ENCODE results near the gene CSGALNACT2. TPM values are rescaled to one million over a fixed set of nuclear protein-coding genes. Genes with fewer than 3 reads are reported as not detected.

CSGALNACT2 gene
- total and polyA plus RNA-seq, 2 experiments from 2014 or later: 17.4 to 27.8 TPM

DNA sequence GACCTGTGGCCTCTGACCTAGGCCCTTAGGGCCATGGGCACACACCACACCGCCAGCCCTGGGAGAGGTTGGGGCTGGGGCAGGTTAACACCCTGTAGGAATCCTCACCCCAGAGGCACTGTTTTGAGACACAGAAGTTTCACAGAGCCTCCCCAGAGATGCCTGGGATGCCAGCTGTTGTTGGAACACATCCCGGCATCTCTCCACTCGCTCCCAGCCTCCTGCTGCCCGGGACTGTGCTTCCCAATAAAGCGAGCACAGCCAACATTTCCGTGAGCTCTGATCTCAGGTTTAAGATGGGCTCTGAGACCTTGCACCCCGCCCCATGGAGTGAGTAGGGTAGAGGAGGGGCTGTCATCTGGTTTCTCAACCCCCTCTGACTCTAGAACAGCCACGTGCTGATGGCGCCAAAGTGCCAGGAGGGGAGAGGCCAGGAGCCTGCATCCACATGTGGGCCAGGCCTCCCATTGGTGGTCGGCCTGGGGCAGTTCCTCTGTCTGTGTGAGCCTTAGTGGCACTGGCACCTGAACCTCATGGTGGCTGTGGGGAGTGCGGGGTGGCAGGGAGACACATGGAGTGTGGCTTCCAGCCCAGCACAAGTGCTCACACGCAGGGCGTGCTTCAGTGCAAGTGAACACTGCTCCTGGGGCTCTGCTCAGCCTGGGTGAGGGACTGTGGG is 73.9 kb downstream of the CSGALNACT2 start:
- TF ChIP-seq EZH2 (IDR thresholded peaks at IDR 0.05; ENCODE audit: insufficient read depth, poor library complexity, severe bottlenecking) (no peak), EZH2phosphoT487 (IDR thresholded peaks at IDR 0.05; ENCODE audit: insufficient read depth, low read depth) (no peak)
- Histone ChIP-seq H3K27ac (no peak overlapping the region), H3F3A (ENCODE audit: insufficient read depth) (no peaks in the 10 kb centered on the region), H3K9ac (no peak overlapping the region), H2AFZ (no peak overlapping the region), H3K4me3 (no peak overlapping the region), H3K9me2 (ENCODE audit: insufficient read depth) (no peaks in the 10 kb centered on the region), H3K4me1 (ENCODE audit: insufficient read depth) (peaks cover 6% of the 10 kb centered on the region), H3K36me3 (ENCODE audit: low read depth) (no peaks in the 10 kb centered on the region), H4K20me1 (ENCODE audit: insufficient read depth) (no peaks in the 10 kb centered on the region), H3K79me2 (ENCODE audit: insufficient read depth) (no peaks in the 10 kb centered on the region), H3K4me2 (ENCODE audit: unreplicated experiment) (no peak overlapping the region), H3K9me3 (ENCODE audit: low read depth) (no peaks in the 10 kb centered on the region), H3K27me3 (replicated peaks; ENCODE audit: insufficient read depth) (no peaks in the 10 kb centered on the region)
- in situ Hi-C loops (cut with MboI): no loop called here
- 59 to 70% methylated on average over 12 to 13 of the region's 13 CpGs for WGBS, 2 experiments (ENCODE audit: low coverage in 1 of 2, low lambda C conversion rate in 2 of 2, missing lambda C conversion rate in 2 of 2)
- DNase-seq: no peak

DNA sequence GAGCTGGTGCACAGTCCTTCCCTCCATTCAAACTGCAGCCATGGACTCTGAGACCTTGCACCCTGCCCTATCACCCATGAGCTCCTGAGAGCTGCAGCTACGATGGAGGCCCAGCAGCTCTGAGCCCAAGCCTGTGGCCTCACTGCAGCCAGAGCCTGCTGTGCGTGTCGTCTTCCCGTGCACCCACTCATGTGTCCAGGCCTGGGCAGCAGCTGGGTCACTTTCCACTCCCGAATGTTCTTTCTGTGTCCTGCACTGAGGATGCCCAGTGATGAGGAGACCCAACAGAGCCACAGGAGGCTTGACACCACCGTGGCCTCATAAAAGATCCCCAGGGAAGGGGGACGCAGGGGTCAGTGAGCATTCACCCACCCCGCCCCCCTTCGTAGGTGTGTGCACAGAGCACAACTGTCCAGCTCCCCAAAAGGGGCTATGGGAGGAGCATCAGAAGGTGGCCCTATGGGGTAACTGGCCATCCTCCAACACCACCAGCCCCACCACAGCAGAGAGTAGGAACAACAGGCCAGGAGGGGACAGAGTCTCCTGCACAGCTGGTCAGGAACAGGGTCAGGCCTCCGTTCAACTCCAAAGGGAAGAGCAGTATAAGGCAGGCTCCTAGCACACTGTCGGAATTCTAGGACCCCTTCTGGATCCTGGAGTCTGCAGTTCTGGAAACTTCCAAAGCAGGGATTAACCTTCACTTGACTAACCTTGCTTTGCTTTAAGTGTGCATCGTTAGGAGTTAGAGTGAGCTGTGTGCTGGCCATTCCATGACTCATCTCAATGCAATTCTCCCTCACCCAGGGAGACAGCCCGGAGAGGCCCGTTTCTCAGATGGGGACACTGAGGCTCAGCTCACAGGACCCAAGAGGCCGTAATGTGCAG is 76.1 kb downstream of the CSGALNACT2 start:
- no peaks in the 10 kb centered on the region for H3K9me2 ChIP-seq (ENCODE audit: insufficient read depth)
- no peaks in the 10 kb centered on the region for H4K20me1 ChIP-seq (ENCODE audit: insufficient read depth)
- H3K27ac ChIP-seq: no peak overlapping the region
- H3K79me2 ChIP-seq (ENCODE audit: insufficient read depth): no peaks in the 10 kb centered on the region
- no peak overlapping the region for H3K4me2 ChIP-seq (ENCODE audit: unreplicated experiment)
- H3K36me3 ChIP-seq (ENCODE audit: low read depth): no peaks in the 10 kb centered on the region
- 0 out of 2 replicates have a peak, but pooled peaks cover 3% of the 10 kb centered on the region for H3F3A ChIP-seq (ENCODE audit: insufficient read depth)
- no peak overlapping the region for H3K4me3 ChIP-seq
- 67 to 72% methylated on average over 15 of the region's 15 CpGs for WGBS, 2 experiments (ENCODE audit: low coverage in 1 of 2, low lambda C conversion rate in 2 of 2, missing lambda C conversion rate in 2 of 2)
- H3K27me3 ChIP-seq (replicated peaks; ENCODE audit: insufficient read depth): no peaks in the 10 kb centered on the region
- H2AFZ ChIP-seq: no peak overlapping the region
- TF ChIP-seq EZH2phosphoT487 (IDR thresholded peaks at IDR 0.05; ENCODE audit: insufficient read depth, low read depth) (no peak), EZH2 (IDR thresholded peaks at IDR 0.05; ENCODE audit: insufficient read depth, poor library complexity, severe bottlenecking) (no peak)
- in situ Hi-C loops (cut with MboI): no loop called here
- no peaks in the 10 kb centered on the region for H3K9me3 ChIP-seq (ENCODE audit: low read depth)
- H3K4me1 ChIP-seq (ENCODE audit: insufficient read depth): peaks cover 14% of the 10 kb centered on the region
- no peak overlapping the region for H3K9ac ChIP-seq
- peak; percentile 69 for DNase-seq

DNA sequence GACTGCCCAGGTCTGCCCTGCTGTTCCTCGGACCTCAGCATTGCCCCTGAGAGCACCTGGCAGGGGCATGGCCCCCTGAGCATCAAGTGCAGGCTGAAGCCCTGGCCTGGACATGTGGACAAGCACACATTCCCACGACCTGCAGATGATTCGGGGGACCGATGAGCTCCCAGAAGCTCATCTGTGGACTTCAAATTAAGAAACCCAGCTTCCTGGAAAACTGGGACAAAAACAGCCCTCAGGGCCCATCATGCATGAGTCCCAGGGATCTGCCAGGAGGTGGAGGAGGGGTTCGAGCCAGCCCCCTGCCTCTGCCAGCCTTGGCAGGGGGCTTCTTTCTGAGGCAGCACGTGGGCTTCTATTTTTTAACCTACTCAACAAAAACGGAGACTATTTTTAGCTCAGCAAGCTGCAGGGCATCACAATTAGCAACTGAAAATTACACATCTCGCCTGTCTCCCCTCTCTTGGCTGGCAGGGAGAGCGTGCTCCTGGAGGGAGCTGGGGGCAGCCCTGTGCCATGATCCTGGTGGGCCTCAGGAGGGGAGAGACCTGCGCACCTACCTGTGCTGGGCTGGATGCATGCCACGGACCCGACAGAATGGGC is 76.8 kb downstream of the CSGALNACT2 start:
- no peaks in the 10 kb centered on the region for H3K36me3 ChIP-seq (ENCODE audit: low read depth)
- H3K9me2 ChIP-seq (ENCODE audit: insufficient read depth): no peaks in the 10 kb centered on the region
- H3K79me2 ChIP-seq (ENCODE audit: insufficient read depth): no peaks in the 10 kb centered on the region
- no peak overlapping the region for H3K9ac ChIP-seq
- H3K27ac ChIP-seq: no peak overlapping the region
- DNase-seq: no peak
- TF ChIP-seq EZH2 (IDR thresholded peaks at IDR 0.05; ENCODE audit: insufficient read depth, poor library complexity, severe bottlenecking): no peak
- TF ChIP-seq EZH2phosphoT487 (IDR thresholded peaks at IDR 0.05; ENCODE audit: insufficient read depth, low read depth): no peak
- no peaks in the 10 kb centered on the region for H3K9me3 ChIP-seq (ENCODE audit: low read depth)
- H3K4me2 ChIP-seq (ENCODE audit: unreplicated experiment): no peak overlapping the region
- 53 to 54% methylated on average over 11 to 12 of the region's 12 CpGs for WGBS, 2 experiments (ENCODE audit: low coverage in 1 of 2, low lambda C conversion rate in 2 of 2, missing lambda C conversion rate in 2 of 2)
- no peaks in the 10 kb centered on the region for H3K27me3 ChIP-seq (replicated peaks; ENCODE audit: insufficient read depth)
- H4K20me1 ChIP-seq (ENCODE audit: insufficient read depth): no peaks in the 10 kb centered on the region
- no peak overlapping the region for H2AFZ ChIP-seq
- H3F3A ChIP-seq (ENCODE audit: insufficient read depth): 0 out of 2 replicates have a peak, but pooled peaks cover 3% of the 10 kb centered on the region
- in situ Hi-C loops (cut with MboI): no loop called here
- no peak overlapping the region for H3K4me3 ChIP-seq
- peaks cover 14% of the 10 kb centered on the region for H3K4me1 ChIP-seq (ENCODE audit: insufficient read depth)

DNA sequence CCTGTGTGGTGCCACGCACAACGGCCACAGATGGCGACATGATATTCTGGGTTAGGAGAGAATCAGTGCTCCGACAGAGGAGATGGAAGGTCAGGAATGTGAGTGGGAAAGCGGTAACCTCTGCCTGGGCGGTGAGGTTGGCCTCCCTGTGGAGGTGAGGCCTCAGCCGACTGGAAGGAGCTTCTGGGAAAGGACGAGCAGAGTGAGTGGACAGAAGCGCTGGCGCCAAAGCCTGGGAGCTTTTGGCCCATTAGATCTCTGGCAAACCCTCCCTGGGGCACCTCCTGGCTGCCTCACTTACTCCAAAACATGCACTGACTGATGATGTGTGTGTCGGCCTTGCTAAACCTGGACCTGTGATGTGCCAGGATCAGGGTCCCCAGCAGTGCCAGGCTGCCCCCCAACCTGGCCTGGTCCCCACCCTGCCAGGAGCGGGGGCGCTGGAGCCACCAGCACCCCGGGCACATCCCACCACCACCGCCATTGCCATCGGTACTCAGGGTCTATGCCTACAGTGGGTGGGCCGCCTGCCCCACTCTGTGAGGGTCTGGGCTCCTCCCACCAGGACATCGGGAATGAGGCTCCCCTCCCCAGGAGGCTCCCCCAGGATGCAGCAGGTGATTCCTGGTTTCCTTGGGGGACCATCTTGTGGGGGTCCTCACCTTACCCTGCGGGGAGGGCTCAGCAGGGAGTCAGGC is 77.7 kb downstream of the CSGALNACT2 start:
- 86 to 87% methylated on average over 17 to 19 of the region's 19 CpGs for WGBS, 2 experiments (ENCODE audit: low coverage in 1 of 2, low lambda C conversion rate in 2 of 2, missing lambda C conversion rate in 2 of 2)
- Histone ChIP-seq H3K27me3 (replicated peaks; ENCODE audit: insufficient read depth) (no peaks in the 10 kb centered on the region), H3K79me2 (ENCODE audit: insufficient read depth) (no peaks in the 10 kb centered on the region), H2AFZ (no peak overlapping the region), H3K9ac (no peak overlapping the region), H3F3A (ENCODE audit: insufficient read depth) (0 out of 2 replicates have a peak, but pooled peaks cover 3% of the 10 kb centered on the region), H3K9me3 (ENCODE audit: low read depth) (no peaks in the 10 kb centered on the region), H3K4me1 (ENCODE audit: insufficient read depth) (peaks cover 10% of the 10 kb centered on the region), H4K20me1 (ENCODE audit: insufficient read depth) (no peaks in the 10 kb centered on the region), H3K36me3 (ENCODE audit: low read depth) (no peaks in the 10 kb centered on the region), H3K27ac (no peak overlapping the region), H3K4me3 (no peak overlapping the region), H3K9me2 (ENCODE audit: insufficient read depth) (no peaks in the 10 kb centered on the region), H3K4me2 (ENCODE audit: unreplicated experiment) (no peak overlapping the region)
- DNase-seq: no peak
- in situ Hi-C loops (cut with MboI): no loop called here
- no peak for TF ChIP-seq EZH2phosphoT487 (IDR thresholded peaks at IDR 0.05; ENCODE audit: insufficient read depth, low read depth)
- TF ChIP-seq EZH2 (IDR thresholded peaks at IDR 0.05; ENCODE audit: insufficient read depth, poor library complexity, severe bottlenecking): no peak

All from GM23248 (cell line).